Endothelial cell of umbilical vein (primary cell): ENCODE data around the gene SUPT3H.

ENCODE experiments used
- EZH2 ChIP-seq: IDR thresholded peaks from 2 replicates; pipeline ENCODE4 v1.6.1; 2012; ENCODE audit warnings: borderline replicate concordance, low read depth, mild to moderate bottlenecking, moderate library complexity, low read length, inconsistent platforms; ENCODE audit not compliant: severe bottlenecking
- FOS ChIP-seq: IDR thresholded peaks from 2 replicates; pipeline ENCODE4 v1.6.1; 2011; ENCODE audit warnings: mild to moderate bottlenecking, low read length, moderate library complexity, borderline replicate concordance; ENCODE audit not compliant: insufficient read depth
- JUN ChIP-seq: IDR thresholded peaks from 2 replicates; pipeline ENCODE4 v1.6.1; 2011; ENCODE audit warnings: borderline replicate concordance, low read depth; ENCODE audit not compliant: insufficient read length, insufficient read depth
- MYC ChIP-seq: IDR thresholded peaks from one replicate; pipeline ENCODE4 v1.6.1; 2011; ENCODE audit warnings: mild to moderate bottlenecking, low read depth, low read length
- POLR2A ChIP-seq: IDR thresholded peaks from 2 replicates; pipeline ENCODE4 v1.6.1; 2012; ENCODE audit warnings: low read depth, mild to moderate bottlenecking, control low read depth, low read length
- POLR2AphosphoS5 ChIP-seq: IDR thresholded peaks from 2 replicates; pipeline ENCODE4 v1.6.1; 2012; ENCODE audit warnings: low read depth, mild to moderate bottlenecking, control low read depth, low read length, moderate library complexity; ENCODE audit not compliant: insufficient read depth
- TF ChIP-seq, protein P1 (sequence below), 2 donors: IDR thresholded peaks; 1 replicate in 1 of 2; 2 replicates in 1 of 2; pipeline ENCODE4 v1.5.1; 2011; ENCODE audit warnings: low read length in 2 of 2, mild to moderate bottlenecking in 2 of 2, moderate library complexity in 2 of 2, control low read depth in 1 of 2, inconsistent platforms in 1 of 2, low read depth in 1 of 2; ENCODE audit not compliant: insufficient read depth in 1 of 2; ENCODE audit errors: extremely low read depth in 1 of 2
- TF ChIP-seq, protein P2 (sequence below): IDR thresholded peaks from 2 replicates; pipeline ENCODE4 v1.6.1; 2011; ENCODE audit not compliant: insufficient read depth, insufficient read length

DNA sequence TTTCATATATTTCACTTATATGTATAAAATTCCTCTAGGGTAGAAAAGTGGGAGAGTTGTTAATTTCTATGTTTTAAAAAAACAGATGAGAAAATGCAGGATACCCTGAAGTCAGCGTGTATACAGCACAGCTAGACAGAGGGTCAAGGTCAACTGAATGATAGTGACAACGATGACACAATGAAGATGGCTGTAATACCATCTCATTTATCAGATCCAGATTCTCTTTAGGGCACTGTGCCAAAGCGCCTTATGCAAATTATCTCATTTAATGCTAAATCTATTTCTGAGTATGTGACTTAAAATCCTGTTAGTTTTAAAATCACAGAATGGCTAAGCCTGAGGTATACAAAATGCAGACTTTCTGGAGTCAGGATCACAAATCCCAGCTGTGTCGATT, 481.0 kb downstream of the SUPT3H start:
- TF ChIP-seq, protein P1, sequence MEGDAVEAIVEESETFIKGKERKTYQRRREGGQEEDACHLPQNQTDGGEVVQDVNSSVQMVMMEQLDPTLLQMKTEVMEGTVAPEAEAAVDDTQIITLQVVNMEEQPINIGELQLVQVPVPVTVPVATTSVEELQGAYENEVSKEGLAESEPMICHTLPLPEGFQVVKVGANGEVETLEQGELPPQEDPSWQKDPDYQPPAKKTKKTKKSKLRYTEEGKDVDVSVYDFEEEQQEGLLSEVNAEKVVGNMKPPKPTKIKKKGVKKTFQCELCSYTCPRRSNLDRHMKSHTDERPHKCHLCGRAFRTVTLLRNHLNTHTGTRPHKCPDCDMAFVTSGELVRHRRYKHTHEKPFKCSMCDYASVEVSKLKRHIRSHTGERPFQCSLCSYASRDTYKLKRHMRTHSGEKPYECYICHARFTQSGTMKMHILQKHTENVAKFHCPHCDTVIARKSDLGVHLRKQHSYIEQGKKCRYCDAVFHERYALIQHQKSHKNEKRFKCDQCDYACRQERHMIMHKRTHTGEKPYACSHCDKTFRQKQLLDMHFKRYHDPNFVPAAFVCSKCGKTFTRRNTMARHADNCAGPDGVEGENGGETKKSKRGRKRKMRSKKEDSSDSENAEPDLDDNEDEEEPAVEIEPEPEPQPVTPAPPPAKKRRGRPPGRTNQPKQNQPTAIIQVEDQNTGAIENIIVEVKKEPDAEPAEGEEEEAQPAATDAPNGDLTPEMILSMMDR (IDR thresholded peaks at IDR 0.05; ENCODE audit: extremely low read depth in 1 of 2, insufficient read depth in 1 of 2, low read depth in 1 of 2, low read length in 2 of 2) = no peak
- no peak for TF ChIP-seq MYC
- TF ChIP-seq, protein P2, sequence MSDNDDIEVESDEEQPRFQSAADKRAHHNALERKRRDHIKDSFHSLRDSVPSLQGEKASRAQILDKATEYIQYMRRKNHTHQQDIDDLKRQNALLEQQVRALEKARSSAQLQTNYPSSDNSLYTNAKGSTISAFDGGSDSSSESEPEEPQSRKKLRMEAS = no peak
- TF ChIP-seq JUN = no peak
- TF ChIP-seq POLR2A = no peak
- TF ChIP-seq EZH2 = no peak
- no peak for TF ChIP-seq POLR2AphosphoS5
- TF ChIP-seq FOS = no peak
